Right renal cortex interstitium (tissue), 3 donors: ENCODE results near the gene DNAJC16. TPM values are rescaled to one million over a fixed set of nuclear protein-coding genes. Genes with fewer than 3 reads are reported as not detected.

Experiments
- DNase-seq, 3 donors: peaks; one replicate each; pipeline ENCODE4 v3.0.0-alpha.2; 2013; ENCODE audit warnings: low read depth in 3 of 3, low spot score in 2 of 3
- polyA plus RNA-seq, 3 donors: library from polyadenylated mRNA; unstranded; fragments of 120-200 nt; gene quantifications; one replicate each; pipeline ENCODE4 v1.2.1, GENCODE V29; 2013; ENCODE audit not compliant: insufficient read length in 3 of 3

Gene DNAJC16
- polyA plus RNA-seq, 3 donors: 30.1 to 34.0 (median 32.1) TPM

- DNase-seq: no peak
These were observed 92.2 kb downstream of the DNAJC16 start for GRCh38 chr1:15618655-15619525.

DNA sequence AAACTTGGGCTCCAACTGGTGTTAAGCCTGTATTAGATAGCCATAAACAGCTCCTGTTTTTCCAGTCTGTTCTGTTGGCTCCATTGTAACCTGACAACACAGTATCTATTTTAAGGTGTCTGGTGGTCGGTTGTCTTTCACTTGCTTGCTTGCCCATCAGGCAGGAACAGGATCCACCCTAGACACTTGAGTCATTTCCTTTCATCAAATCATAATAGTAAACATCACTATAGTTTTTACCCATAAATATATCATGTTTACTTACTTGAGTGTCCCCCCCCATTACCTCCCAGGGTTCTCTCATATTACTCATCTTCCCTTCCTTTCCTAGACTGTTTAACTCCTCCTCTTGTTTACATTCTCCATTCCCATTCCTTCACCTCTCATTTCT is 93.5 kb downstream of the DNAJC16 start:
- DNase-seq: no peak

GRCh38 chr1:15620902-15621682 is 94.4 kb downstream of the DNAJC16 start:
- no peak for DNase-seq

- no peak for DNase-seq
These were observed 95.3 kb downstream of the DNAJC16 start for GRCh38 chr1:15621975-15622374.

DNA sequence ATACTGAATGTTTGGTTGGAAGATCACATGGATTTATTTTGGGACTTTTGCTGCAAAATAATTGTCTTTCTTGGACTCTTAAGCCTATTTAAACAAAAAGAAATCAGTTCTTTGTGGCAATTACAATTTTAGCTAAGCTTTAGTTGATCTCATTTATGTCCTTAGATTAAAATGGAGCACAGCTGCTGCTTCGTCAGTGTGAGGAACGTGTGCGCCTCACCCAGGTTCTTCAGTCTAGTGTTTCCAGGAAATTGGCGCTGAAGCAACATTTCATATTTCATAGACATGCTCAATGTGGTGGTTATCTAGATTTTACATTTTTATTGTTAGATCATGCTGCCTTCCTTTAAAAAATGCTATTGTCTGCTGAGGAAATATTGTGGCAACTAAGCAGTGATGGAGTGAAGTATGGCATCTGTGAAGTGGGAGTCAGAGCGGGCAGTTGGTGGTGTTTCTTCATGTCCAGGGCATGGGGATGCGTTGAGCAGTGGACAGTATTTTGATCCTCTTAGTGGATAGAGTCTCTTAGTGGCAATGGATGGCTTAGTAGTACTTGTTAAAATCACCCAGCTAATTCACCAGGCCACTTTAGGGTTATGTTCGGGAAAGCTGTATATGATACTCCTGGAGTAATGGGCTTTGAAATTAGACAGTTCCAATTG is 96.2 kb downstream of the DNAJC16 start:
- DNase-seq: no peak

DNA sequence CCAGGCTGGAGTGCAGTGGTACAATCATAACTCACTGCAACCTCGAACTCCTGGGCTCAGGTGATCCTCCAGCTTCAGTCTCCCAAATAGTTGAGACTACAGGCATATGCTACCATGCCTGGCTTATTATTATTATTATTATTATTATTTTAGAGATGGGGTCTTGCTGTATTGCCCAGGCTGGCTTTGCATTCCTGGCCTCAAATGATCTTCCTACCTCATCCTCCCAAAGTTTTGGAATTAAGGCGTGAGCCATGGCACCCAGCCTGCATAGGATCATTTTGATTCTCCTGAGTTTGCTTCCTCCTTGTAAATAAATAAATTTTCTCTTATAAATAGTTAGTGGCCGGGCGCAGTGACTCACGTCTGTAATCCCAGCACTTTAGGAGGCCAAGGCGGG is 96.8 kb downstream of the DNAJC16 start:
- no peak for DNase-seq

GRCh38 chr1:15624133-15624714 is 97.6 kb downstream of the DNAJC16 start:
- no peak for DNase-seq

DNA sequence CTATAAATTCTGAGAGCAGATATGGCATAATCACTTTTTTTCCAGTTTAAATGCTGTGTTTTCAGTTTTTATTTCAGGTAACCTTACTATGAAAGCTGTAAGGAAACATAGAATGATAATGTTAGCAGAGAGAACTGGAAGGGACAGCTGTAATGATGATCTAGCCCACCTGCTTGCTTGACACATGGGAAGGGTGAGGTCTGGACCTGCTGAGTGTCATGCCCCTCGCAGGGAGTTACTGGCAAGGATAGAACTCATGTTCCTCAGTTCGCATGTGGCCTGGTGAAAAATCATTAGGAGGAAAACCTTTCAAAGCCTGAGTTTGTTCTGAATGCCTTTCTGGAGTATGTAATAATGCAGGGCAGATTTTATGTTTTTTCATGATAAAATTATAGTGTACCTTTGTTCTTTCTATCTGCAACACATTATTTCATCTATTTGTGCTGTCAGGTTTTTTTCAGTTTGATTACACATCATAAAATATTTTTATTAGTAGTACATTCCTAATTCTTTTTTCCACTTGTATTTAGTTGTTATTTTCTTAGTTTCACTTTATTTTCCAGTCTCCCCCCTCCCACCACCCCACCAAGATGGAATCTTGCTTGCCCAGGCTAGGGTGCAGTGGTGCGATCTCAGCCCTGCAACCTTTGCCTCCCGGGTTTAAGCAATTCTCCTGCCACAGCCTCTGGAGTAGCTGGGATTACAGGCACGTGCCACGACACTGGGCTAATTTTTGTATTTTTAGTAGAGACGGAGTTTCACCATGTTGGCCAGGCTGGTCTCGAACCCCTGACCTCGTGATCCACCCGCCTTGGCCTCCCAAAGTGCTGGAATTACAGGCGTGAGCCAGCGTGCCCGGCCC is 98.6 kb downstream of the DNAJC16 start:
- DNase-seq: no peak

Other genes starting within 250 kb of the DNAJC16 start
- 10 to 100 TPM in 2 of 3 donors, 1 to 10 TPM in 1; 8.2 to 11.9 (median 10.8) TPM for gene EFHD2, start 117.0 kb upstream of the DNAJC16 start, polyA plus RNA-seq
- under 1 TPM in 1 of 3 donors, not detected in 2; 0.08 TPM for gene CTRC, start 88.4 kb upstream of the DNAJC16 start, polyA plus RNA-seq
- under 1 TPM in 2 of 3 donors, not detected in 1; 0.31 to 0.35 TPM for gene CELA2A, start 70.1 kb upstream of the DNAJC16 start, polyA plus RNA-seq
- under 1 TPM in 2 of 3 donors, not detected in 1; 0.28 to 0.42 TPM for gene CELA2B, start 50.7 kb upstream of the DNAJC16 start, polyA plus RNA-seq
- gene CASP9, start 2.6 kb upstream of the DNAJC16 start, polyA plus RNA-seq: 10 to 100 TPM; 22.6 to 26.9 (median 25.8) TPM
- gene AGMAT, start 58.2 kb downstream of the DNAJC16 start, polyA plus RNA-seq: 10 to 100 TPM; 25.2 to 37.8 (median 35.5) TPM
- 10 to 100 TPM; 18.2 to 18.8 (median 18.3) TPM for gene DDI2, start 90.6 kb downstream of the DNAJC16 start, polyA plus RNA-seq
- gene PLEKHM2, start 157.5 kb downstream of the DNAJC16 start, polyA plus RNA-seq: 10 to 100 TPM; 37.9 to 46.7 (median 43.0) TPM
- gene SLC25A34, start 209.4 kb downstream of the DNAJC16 start, polyA plus RNA-seq: 1 to 10 TPM; 1.3 to 1.7 (median 1.4) TPM
- gene TMEM82, start 215.7 kb downstream of the DNAJC16 start, polyA plus RNA-seq: 1 to 10 TPM; 2.6 to 3.5 (median 3.3) TPM
- 10 to 100 TPM; 41.7 to 55.0 (median 41.8) TPM for gene FBLIM1, start 231.9 kb downstream of the DNAJC16 start, polyA plus RNA-seq